Activated T-cell treated with anti-CD3 and anti-CD28 coated beads, Interleukin-2, amount 50 U/mL, for 1 hour (primary cell): ENCODE measurements around the gene KCTD10.
"Not testable (repeated sequence)": the region's sequence is repeated elsewhere in the genome, so short reads cannot be mapped to it uniquely, and the experiment has no call there.

Experiments
- DNase-seq: peaks from one replicate; pipeline ENCODE4 v3.0.0-alpha.2; 2020

Gene KCTD10

DNA sequence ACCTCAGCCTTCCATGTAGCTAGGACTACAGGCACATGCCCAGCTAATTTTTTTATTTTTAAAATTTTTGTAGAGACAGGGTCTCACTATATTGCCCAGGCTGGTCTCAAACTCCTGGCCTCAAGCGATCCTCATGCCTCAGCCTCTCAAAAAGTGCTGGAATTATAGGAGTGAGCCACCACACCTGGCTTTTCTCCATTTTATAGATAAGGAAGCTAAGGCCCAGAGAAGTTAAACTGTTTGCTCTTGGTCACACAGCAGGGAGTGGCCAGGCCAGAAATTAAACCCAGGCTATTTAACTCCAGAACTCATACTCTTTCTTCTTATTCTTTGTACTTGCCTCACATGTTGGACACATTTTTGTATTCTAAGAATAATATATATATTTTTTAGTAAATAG lies 16.8 kb upstream of the KCTD10 start:
- DNase-seq: no peak

- no peak for DNase-seq
Measured at GRCh38 chr12:109493090-109493489, 16.0 kb upstream of the KCTD10 start.

- no peak for DNase-seq
Measured at GRCh38 chr12:109492371-109492770, 15.3 kb upstream of the KCTD10 start.

- DNase-seq: no peak
Measured at GRCh38 chr12:109491671-109492070, 14.6 kb upstream of the KCTD10 start.

- DNase-seq: no peak
Measured at GRCh38 chr12:109489955-109490565, 13.0 kb upstream of the KCTD10 start.

DNA sequence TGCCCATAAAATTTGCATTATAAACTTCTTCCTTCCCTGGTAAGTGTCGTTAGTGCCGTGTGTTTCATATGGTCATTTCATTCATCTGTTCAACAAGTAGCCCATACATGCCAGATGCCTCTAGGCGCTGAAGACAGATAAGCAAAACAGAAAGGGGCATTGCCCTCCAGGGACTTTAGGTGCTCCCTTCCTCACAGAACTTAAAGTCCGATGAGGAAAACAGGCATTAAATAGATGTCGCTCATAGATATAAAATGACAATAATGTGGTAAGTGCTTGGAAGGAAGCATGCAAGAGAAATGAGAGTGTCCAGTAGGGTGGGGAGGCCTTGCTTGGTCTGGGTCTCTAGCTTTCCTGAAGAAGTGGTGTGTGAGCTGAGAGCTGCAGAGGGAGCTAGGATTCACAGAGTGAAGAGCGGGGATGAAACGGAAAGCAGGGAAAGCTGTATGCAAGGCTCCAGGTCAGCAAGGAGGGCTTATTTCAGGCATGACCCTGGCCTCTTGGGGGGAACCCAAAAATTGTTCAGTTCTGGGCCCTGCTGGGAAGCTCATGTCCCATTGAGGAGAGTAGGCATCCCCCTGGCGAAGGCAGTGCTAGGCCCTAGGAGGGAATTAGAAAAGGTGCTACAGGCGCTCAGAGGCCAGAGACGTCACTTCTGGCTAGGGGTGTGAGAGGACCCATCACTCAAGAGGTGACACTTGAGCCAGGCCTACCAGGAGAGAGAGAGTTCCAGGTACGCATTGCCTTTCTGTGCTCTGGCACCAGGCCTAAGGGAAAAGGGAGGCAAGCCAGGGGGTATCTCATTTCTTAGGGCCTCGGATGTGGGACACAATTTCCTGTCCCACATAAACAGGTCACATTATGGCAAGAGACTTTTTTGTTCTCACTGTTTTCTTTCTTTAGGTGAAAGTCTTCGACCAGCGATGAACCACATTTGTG lies 12.2 kb upstream of the KCTD10 start:
- no peak for DNase-seq

- DNase-seq: no peak
Measured at GRCh38 chr12:109488051-109488665, 11.1 kb upstream of the KCTD10 start.

GRCh38 chr12:109487181-109488050 lies 10.3 kb upstream of the KCTD10 start:
- DNase-seq: no peak

DNA sequence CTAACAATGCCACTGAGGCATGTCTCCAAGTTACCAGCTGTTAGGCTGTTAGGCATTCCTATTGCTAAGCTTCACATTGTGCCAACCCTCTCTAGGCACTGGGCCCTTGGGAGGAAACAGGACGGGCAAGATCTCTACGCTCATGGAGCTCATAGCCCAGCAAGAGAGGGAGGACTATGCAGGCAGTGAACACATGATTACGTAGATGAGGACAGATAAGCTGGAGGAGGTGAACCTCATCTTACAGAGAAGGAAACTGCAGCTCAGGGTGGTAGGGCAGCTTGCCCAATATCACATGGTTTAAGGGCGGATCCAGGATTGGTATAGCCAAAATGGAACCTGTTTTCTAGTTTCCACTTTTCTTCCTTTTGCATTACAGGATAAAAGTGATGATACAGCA lies 8.1 kb upstream of the KCTD10 start:
- DNase-seq: no peak

DNA sequence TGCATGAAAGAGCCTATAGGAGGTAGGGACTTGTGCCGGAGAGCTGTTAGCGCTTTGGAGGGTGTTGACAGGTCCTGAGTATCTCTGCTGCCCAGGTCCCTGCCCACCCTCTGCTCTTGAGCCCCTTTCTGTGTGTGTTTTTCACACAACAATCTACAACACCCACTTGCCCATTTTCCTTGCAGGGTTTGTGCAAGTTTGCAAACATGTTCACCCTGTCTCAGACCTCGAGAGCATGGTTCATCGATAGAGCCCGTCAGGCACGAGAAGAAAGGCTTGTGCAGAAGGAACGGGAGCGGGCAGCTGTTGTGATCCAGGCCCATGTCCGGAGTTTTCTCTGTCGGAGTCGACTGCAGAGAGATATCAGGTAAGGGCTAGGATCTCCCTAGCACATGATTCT lies 6.2 kb upstream of the KCTD10 start:
- no peak for DNase-seq

GRCh38 chr12:109482894-109483293 lies 5.8 kb upstream of the KCTD10 start:
- DNase-seq: no peak

DNA sequence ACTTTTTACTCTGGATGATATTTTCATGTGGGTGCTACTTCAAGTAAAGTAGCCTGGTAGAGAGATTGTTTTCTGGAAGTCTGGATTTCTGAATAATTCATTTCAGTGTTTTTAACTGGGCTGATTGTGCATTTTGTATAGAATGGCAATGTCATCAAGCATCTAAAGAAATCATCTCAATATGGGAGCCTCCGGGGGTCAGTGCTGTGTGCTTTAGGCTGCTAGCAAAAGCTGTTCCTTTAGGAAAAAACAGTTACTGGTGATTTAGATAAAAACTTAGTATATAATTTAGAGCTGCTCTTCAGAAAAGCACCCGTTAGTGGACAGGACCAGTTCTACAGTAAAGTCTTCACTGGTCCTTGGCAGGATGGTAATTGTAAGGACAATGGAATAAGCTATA lies 5.4 kb upstream of the KCTD10 start:
- no peak for DNase-seq

- DNase-seq: no peak
Measured at GRCh38 chr12:109481863-109482262, 4.8 kb upstream of the KCTD10 start.

DNA sequence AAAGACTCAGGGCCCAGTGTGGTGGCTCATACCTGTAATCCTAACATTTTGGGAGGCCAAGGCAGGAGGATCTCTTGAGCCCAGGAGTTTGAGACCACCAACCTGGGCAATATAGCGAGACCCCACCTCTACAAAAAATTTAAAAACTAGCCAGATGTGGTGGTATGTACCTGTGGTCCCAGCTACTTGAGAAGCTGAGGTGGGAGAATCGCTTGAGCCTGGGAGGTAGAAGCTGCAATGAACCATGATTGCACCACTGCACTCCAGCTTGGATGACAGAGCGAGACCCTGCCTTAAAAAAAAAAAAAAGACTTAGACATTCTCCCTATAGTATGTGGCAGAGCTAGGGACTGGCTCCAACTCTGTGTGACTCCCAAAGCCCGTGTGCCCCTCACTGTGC lies 3.3 kb upstream of the KCTD10 start:
- DNase-seq: no peak

- DNase-seq: no peak
Measured at GRCh38 chr12:109479761-109480160, 2.7 kb upstream of the KCTD10 start.

DNA sequence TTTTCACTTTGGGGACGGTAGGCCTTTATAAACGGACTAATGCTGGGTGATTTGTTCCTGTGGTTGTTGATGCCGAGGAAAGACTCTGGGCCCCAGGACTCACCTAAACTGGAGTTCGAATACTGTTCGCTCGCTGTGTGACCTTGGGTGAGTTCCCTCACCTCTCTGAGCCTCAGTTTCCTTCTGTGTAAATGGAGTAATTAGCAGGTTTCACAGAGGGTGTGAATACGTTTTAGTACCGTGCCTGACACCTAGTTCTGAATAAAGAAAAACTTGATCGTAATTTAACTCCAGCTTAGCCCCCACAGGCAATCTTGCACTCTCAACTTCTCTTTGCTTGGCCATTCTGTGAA lies 839 bp upstream of the KCTD10 start:
- no peak for DNase-seq

- no peak for DNase-seq
Measured at GRCh38 chr12:109476807-109477184, 304 bp downstream of the KCTD10 start.

DNA sequence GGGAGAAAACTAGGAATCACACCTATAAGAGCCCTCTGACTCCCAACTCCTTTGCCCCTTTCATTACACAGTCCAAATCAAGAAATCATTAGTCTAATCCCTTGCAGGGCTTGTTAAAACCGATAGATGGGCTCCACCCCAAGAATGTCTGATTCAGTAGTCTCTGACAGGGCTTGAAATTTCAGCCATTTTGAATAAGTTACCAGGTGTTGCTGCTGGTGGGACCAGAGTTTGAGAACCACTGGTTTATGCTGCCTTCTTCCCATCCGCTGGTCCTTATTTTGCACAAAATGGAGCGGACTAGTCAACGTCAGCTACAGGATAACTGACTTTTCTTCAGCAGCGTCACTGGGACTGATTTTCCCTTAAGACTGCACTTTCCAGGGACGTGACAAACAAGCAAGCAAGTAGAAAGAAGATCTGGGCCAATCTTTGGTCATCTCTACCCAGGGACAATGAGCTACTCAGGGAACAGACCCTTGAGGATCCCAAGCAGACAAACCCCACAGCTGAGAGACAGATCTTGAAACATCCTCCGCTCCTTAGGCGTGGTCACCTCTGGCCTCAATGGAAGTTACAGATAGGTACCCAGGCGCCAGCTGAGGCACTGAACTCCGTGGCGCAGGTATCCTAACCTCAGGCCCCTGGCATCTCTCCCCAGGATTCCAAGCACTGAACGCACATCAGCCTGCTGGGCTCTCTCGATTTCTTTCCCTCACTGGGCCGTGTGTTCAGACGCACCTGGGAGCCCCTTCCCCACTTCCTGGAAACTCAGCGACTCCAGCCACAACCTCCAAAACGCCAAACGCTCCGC lies 900 bp downstream of the KCTD10 start:
- no peak for DNase-seq

DNA sequence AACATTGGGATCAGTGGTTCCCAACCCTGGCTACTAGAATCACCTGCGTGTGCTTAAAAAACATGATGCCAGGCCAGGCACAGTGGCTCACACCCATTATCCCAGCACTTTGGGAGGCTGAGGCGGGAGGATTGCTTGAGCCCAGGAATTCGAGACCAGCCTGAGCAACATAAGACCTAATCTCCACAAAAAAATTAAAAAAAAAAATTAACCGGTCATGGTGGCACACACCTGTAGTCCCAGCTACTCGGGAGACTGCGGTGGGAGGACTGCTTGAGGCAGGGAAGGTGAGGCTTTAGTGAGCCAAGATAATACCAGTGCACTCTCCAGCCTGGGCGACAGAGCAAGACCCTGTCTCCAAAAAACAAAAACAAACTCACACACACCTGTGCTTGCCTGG lies 2.0 kb downstream of the KCTD10 start:
- no peak for DNase-seq

GRCh38 chr12:109473526-109474270 lies 3.4 kb downstream of the KCTD10 start:
- not testable (repeated sequence) for DNase-seq

DNA sequence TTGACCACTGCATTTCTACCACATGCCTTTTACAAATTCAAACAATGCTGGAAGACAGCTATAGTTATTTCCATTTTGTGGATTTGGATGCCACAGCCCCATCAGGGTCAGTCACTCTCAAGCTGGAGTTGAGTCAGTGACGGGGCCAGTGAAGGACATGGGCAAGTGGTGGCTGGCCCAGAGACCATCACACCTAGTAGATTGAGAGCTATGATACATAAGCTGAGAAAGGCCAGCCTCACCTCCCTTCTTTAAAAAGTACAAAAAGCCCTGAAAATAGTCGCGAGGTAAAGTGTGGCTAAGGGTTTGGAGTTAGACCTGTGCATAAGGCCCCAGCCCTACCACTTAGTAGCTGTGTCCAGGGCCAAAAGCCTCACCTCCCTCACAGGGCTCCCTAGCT lies 4.1 kb downstream of the KCTD10 start:
- DNase-seq: no peak

- DNase-seq: no peak
Measured at GRCh38 chr12:109469517-109469916, 7.6 kb downstream of the KCTD10 start.
